NCI-H82 (cell line): Measurements from ENCODE around the gene TRIO.

Source experiments
- DNase-seq: peaks from one replicate; lab custom pipeline; 2025; lab: John Stamatoyannopoulos, UW

TRIO gene

DNA sequence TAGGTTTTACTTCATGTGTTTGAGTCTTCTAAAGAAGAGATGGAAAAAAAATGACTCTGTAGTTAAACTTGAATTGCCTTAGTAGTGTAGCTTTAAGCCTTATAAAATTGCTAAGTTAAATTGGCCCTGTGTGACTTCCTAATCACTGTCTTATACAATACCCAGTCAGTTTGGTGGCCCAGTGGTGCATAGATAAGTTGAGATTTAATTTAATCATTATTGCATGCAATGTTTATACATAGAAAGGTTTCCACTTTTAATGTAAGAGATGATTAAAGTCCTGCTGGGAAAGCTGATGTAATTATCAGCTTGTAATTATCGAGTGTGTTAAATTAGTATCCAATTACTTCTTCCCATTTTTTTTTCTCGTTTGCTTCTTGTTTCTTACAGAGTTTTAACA is 187.1 kb downstream of the TRIO start:
- no peak for DNase-seq

DNA sequence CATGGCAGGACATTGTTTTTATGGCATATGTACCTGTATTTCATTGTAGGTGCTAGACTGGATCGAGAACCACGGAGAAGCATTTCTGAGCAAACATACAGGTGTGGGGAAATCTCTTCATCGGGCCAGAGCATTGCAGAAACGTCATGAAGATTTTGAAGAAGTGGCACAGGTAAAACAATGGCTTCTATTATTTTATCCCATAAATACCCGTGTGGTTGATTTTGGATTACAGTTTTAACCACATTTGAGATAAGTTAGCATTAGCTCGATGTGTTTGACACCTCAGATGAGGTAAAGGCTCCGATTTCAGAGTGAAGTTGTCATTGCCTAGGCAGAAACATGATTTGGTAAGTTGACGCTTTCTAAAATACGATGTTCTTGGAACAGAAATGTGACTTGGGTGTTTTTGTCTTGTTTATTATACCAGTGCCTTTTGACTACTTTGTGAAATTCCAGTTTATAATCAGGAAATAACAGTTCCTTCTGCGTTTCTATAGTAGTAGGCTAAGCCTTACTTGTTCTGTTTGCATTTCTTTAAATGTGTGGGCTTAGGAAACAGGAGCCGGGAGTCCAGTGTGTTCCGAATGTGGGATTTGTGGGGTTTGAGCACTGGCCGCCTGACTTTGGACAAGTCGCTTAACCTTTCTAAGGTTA is 187.7 kb downstream of the TRIO start:
- no peak for DNase-seq

DNA sequence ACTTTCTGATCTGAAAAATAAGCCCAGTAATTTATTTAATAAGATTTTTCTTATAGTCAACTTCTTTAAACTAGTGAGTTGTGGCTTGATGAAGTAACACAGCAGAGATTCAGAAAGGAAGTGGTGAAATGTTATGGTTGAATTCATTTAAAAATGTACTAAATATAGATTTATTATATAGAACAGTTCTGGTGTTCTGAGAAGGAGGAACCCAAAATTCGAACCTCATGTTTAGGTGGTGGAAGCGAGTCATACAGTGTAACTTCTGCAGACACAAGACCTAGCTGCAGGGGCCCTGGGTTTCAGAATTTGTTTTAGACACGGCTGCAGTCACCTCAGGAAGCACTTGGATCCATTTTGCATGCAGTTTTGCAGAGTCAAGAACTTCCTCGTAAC is 188.2 kb downstream of the TRIO start:
- DNase-seq = no peak

DNA sequence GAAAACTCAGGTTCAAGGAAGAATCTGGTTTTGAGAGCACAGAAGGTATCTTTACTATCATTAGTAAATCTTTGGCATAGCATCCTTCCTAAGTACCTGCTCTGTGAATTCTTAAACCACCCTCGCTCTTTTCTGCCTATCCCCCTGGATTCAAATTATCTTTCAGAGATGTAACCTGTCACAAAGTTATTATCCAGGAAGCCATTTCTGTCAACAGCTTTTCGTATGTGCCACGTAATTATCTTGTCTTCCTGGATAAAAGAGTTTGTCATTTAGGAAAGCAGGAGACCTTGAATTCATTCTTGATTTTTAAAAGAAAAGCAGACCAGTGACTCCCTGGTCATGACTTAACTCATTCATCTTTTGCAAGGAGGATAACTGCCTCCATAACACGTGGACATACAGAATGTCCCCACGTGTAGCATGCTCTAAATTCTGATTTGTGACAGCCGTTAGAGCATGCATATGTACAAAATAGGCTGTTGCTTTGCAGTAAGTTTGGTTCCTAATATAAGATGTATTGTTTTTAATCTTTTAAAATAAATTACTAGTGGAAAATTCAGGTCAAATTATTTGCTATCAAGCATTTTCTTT is 189.0 kb downstream of the TRIO start:
- no peak for DNase-seq

DNA sequence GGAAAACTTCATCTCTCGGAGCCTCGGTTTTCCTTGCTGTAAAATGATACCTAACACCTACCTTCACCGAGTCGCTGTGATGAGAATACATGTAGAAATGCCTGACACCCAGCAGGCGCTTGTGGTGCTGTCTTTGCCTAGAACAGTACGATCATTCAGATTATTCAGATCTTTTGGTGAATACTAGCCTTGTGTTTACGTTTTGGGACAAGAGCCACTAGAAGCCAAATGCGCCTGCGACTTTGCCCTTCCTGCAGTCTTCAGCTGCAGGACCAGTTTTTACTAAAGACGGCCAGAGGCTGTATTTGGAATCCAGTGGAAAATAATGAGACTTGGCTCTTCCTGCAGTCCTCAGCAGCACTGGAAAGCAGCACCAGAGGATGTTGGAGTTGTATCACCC is 189.6 kb downstream of the TRIO start:
- DNase-seq = no peak

DNA sequence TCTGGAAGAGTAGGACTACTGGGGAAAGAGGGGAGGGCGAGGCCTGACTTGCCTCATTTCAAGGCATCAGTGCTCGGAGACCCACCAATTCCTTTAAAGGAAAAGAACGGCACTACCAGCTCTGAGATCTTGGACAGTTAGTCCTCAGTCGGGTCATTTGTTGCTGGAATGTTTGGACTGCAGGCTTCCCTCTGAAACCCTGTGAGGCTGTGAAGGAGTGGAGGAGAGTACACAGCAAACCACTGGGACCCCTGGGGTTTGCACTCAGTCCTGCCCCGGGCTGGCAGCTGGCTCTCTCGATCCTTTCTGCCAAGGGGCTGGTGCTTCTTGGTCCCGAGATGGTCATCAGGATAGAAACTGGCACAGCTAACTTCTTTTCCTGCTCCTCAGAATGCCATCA is 194.5 kb downstream of the TRIO start:
- DNase-seq = no peak

DNA sequence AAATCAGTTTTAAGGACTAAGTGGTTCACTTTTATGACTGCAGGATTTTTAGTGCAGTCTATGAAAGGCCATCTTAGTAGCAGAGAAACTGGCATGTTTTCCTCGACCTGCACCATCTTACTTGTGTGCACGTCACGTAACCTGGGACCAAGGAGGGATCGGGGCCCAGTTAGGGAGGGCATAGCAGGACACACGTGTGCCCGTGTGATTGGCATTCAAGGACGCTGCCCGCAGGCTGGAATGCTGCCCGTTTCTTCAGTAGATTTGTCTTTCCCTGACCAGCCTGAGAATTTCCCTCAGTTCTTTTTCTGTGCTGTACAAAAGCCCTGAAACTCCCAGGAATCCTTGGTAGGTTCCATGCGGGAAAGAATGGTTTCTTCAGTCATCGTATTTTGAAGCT is 196.3 kb downstream of the TRIO start:
- DNase-seq = no peak

DNA sequence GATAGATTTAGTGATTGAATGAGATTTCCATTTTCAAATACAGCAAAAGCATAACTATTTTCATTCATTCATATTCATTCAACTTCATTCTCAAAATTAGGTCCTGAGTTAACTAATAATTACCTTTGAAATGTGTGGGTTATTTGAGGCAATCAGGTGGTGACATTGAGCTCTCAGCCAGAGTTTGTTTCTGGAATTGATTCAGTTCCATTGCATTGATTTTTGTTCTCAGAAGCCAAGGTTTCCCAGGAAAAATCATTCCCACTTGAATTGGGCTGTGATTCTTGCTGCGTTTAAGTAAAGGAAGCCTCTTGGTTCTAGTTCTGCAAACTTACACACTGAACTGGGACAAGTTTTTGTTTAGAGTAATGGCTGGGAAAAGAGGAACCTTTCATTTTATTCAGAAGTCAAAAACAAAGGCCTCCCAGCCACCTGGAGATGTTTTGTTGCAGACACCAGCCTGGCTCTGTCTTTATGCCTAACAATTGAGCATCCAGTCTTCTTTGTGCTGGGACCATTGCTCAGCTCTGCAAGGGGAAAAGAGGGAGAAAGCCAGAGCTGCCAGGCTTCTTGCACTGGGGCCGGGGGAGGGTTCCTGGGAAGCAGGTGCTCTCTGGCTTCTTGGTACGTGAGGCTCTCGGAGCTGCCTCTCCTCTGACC is 198.6 kb downstream of the TRIO start:
- no peak for DNase-seq

DNA sequence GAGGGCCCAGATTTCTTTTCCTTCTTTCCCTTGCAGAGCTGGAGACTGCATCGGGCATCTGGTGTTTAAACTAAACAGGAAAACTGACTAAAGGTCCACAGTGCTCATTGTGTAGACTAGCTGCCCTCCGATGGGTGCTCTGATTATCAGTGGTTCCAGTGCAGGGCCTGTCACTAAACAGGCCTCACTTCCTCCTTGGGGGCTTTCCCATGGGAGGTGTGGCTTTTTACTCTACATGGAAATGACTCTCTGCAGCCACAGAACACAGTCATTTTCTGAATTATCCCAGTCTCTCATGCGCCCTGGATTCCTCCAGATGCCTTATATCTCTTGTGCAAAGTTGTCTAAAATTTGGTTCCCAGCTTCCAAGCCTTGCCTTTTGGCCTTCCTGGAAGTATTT is 199.2 kb downstream of the TRIO start:
- no peak for DNase-seq

DNA sequence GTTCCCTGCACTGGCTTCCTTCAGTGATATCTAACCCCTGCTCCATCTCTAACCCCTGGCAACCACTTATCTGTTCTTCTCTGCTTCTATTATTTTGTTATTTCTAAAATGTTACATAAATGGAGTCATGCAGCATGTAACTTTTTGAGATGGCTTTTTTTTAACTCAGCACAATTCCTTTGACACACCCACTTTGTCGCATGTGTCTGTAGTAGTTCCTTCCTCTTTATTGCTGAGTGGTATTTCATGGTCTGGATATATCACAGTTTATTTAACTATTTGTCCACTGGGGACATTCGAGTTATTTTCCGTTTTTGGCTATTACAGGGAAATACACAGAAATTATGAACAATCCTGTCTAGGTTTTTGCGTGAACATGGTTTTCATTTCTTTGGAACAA is 200.2 kb downstream of the TRIO start:
- DNase-seq = no peak

DNA sequence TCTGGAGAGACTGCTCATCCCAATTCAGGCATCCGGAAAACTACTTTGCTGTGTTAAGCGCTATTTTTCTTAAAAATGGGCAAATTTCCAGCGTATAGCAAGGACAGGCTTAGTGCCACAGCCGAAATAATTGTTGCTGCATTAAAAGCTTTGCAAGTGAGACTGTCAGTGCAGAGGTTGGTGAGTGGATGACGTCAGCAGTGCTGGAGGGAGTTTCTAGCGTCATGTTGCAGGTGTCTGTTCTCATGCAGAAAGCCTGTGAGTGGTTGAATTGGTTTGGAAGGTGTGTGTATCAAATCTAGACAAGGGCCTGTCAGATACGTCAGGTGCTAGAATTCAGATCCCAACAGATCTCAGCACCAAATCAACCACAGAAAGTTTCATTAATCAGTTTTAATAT is 204.4 kb downstream of the TRIO start:
- DNase-seq = no peak

DNA sequence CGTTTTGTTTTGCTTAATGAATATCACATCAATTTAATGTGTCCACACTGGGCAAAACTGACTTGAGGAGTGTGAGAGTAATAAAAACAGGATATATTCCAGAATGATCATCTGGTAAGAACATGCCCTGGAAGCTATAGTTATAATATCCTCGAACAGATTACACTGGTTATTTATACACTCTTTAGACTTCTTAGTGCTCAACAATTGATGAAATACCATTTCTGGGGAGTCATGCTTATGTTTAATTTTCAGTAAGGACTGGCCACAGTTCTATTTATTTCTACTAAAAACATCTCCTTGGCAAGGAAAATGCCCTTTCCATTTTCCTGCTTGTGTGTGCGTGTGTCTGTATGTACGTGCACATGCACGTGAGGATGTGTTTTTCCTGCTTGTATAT is 205.0 kb downstream of the TRIO start:
- no peak for DNase-seq

DNA sequence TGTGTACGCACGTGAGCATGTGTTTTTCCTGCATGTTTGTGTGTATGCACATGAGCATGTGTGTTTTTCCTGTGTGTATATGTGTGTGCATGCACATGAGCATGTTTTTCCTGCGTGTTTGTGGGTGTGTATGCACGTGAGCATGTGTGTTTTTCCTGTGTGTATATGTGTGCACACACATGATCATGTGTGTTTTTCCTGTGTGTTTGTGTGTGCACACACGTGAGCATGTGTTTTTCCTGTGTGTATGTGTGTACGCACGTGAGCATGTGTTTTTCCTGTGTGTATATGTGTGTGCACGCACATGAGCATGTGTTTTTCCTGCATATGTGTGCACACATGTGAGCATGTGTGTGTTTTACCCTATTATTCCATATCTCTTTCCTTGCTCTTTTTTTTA is 205.9 kb downstream of the TRIO start:
- no peak for DNase-seq

DNA sequence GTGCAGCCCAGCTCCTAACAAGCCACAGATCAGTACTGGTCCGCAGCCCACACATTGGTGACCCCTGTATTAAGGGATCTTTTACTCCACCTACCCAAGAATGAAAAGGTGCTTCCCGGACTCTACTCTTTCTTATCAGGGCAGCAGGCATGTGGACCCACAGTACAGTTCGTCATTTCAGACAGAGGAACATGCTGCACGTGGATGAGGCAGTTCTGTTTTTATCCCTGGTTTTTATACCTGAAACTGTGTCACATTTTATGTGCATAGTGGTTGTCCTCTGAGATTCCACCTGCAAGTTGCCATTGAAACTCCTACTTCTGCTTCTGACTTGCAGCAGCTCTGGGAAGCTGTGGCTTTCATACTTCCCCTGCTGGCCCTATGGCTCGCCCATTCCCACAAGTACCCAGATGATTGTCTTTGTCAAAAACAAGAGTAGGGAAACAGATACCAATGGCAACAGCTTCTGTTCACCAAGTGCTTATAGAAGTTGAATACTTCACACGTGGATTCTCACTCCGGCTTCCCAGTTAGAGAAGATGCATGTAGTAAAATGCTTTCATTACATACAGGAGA is 208.0 kb downstream of the TRIO start:
- no peak for DNase-seq

DNA sequence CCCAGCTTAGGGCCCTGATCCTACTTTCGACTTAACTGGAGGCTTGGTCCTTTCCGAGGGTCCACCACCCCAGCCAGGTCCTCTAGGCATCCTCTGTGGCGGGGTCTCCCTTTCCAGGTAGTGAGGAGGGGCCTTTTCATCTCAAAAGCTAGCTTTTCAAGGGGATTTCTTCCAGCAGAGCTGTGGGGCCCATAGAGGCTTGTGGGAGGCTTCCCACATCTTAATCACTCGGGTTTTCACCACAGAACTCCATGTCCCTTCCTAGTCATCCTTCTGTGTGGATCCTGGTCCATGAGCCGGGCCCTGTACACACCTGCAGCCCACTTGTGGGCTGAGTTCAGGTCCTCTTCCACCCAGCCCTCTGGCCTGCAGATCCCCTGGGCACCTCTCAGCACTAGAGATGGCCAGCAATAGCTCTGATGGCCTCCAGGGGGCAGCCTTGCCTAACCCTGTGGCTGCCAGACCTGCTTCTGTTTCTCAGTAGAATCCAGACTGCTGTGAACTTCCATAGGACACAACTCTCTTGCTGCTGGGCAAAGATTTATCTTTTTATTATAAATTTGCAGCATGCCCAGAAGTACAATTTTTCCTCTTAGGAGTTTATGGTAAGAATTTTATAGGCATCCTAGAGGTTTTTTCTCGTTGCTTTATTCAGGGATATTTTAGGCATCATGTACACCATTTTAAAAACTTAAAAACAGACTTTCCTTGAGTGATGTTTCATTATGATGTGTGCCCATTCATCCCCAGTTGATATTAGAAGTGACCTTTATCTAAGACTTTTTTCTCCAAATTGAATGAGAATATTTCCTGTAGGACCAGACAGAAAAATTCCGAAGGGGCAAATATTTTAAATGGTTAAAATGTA is 208.9 kb downstream of the TRIO start:
- peak; percentile 80 for DNase-seq

DNA sequence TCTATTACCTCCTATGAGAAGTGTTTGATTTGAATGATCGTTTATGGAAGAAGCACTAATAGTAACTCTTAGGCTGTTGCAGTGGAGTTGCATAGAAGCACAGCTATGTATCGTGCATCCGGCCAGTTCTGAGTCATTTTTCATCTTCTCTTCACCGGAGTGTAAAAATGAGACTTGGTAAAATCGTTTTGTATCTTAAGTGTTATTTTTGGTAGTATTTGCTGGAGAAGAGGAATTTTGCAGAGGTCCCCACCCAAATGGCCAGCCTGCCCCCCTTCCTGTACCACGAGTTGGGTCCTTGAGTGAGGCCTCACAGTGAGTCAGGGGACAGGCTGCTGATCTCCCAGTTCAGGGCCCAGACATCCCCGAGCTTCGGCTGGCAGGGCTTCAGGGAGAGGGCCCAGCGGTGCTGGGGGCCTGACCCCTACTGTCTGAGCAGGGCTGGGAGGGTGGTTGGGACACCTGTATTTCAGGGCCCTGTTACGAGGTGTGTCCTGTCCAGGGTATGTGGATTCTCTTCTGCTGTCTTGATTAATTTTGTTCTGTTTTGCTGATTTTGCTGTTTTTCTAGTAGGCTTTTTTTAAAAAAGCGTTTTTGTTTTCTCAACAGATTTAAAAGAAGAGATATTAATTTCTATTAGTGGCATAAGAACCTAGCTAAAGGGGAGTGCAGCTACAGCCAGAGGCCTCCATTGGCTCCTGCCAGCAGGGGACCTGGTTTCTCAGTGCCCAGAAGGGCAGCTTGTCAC is 210.8 kb downstream of the TRIO start:
- no peak for DNase-seq

DNA sequence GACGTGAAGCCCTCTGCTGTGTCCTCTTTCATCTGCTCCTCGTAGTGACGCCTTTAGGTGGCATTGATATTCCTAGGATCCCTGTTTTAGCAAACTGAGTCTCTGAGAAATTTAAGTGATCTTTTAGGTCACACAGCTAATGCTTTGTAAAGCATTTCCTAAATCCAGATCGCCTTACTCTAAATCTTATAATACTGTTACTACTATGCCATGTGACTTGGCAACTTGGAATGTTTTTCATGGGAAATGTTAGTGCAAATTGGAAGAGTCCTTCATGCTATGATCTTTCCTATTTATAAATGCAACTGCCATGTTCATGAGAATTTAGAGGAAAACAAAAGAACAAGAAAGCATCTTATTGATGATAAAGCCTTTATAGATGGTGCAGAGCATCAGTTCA is 212.2 kb downstream of the TRIO start:
- DNase-seq = no peak

DNA sequence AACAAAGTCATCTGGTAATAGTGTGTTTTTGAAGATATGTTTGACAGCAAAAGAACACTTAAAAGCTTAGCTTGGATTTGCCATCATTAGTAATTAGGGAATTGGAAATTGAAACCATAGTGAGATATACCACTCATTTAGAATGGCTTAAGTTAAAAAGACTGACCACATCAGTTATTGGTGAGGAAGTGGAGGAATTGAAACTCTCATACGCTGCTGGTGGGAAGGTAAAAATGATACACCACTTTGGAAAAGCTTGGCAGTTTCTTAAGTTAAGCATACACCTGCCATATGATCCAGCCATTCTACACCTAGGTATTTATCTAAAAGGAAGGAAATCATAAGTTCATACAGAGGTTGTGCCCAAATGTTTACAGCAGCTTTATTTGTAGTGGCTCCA is 213.2 kb downstream of the TRIO start:
- DNase-seq = no peak

DNA sequence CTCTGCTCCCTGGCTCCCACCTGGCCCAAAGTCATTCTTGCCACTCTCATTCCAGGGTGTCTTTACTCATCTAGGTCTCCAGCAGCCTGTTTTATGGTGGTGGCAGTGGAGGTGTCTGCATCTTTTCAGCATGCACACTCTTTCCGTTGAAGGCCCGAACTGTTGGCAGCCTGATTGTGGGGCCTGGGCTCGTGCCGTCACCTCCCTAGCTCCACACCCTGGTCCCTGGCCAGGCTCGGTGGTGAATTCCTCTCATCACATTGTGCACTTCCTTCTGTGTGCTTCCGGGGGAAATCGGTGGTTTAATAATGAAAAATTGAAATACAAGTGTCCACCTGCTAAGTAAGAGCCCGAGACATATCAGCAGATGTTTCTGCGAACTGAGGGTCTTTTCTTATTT is 214.3 kb downstream of the TRIO start:
- DNase-seq = no peak

DNA sequence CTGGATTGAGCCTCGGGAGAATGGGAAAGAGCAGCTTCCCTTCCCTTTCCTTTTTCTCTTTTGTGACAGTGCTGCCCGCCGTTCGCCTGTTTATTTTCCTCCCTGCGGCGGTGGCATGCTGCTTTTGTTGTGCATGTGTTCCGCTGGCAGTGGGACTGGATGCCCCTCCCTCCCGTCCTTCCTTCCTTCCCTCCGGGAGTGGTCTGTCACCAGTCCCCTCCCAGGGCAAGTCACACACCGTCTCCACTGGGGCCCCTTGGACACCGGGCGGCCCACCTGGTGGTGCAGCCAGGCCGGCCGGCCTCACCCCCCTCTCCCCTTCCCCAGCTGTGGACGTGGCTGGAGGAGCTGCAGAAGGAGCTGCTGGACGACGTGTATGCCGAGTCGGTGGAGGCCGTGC is 214.7 kb downstream of the TRIO start:
- DNase-seq = no peak

DNA sequence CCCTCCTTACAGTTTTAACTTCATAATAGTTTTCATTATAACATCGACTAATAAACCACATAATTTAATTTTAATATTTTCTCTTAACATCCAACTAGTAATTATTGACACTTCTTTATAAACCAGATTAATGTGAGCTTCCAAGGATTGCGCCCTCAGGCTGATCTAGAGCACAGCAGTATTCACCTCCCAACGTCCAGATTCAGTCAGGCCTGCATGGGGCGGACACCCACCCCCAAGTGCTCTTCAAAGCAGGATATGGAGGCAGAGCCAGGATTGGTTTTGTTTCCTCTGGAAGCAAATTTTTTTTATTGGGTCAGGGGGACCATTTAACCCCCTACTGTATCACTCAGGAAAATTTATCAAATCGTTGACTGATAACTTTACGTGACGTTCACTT is 215.4 kb downstream of the TRIO start:
- DNase-seq = no peak
